ES-I3 (cell line): ENCODE data around the gene TRIM37.
"Not testable (repeated sequence)": the region's sequence is repeated elsewhere in the genome, so short reads cannot be mapped to it uniquely, and the experiment has no call there.

Experiments
- H3K36me3 ChIP-seq: 2 replicates; pipeline ENCODE4 v1.6.1; 2013; ENCODE audit warnings: mild to moderate bottlenecking, low read length, control low read depth, moderate library complexity; ENCODE audit not compliant: insufficient read depth
- H3K4me1 ChIP-seq: 2 replicates; pipeline ENCODE4 v1.6.1; 2013; ENCODE audit warnings: mild to moderate bottlenecking, control low read depth, low read length; ENCODE audit not compliant: insufficient read depth
- H3K9ac ChIP-seq: 2 replicates; pipeline ENCODE4 v1.6.1; 2013; ENCODE audit warnings: low read depth, mild to moderate bottlenecking, low read length, moderate library complexity
- H3K9me3 ChIP-seq: 2 replicates; pipeline ENCODE4 v1.6.1; 2013; ENCODE audit warnings: mild to moderate bottlenecking, low read length, moderate library complexity; ENCODE audit not compliant: control insufficient read depth, insufficient read depth

The TRIM37 gene

DNA sequence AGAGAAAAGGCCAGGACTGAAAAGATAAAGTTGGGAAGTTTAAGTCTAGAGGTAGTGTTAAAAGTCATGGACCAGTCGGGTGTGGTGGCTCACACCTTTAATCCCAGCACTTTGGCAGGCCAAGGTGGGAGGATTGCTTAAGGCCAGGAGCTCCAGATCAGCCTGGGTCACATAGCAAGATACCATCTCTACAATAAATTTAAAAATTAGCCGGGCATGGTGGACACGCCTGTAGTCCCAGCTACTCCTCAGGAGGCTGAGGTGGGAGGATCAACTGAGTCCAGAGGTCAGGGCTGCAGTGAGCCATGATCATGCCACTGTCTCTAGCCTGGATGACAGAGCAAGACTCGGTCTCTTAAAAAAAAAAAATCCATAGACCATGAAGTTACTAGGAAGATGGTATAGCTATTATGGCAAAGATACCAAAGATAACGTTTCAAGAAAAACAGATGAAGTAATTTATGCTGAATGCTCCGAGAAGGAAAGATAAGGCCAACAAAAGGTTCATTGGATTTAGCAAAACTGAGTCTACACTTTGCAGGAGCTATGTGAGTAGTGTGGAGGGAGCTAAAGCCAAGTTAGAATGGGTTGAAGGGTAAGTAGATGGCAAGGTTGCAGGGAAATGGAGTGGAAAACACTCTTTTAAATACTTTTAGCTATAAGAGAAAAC is 11.7 kb downstream of the TRIM37 start:
- H3K4me1 ChIP-seq: no peaks in the 10 kb centered on the region
- no peak overlapping the region for H3K9ac ChIP-seq
- H3K36me3 ChIP-seq: no peaks in the 10 kb centered on the region

DNA sequence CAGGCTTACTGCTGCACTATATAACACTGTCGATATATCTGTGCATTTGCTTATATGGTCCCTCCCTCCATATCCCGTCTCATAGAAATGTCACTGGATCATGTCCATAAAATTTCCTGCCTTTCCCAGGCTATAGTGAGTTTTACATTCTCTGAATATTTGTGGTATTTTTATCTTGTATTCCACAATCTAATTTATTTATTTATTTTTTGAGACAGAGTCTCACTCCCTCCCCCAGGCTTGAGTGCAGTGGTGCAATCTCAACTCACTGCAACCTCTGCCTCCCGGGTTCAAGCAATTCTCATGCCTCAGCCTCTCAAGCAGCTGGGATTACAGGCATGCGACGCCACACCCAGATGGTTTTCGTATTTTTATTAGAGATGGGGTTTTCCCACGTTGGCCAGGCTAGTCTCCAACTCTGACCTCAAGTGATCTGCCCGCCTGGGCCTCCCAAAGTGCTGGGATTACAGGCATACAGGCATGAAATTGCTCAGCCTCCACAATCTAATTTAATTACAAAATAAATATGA is 12.9 kb downstream of the TRIM37 start:
- no peaks in the 10 kb centered on the region for H3K9me3 ChIP-seq
- peaks cover 4% of the 10 kb centered on the region; the same call in 1 of the 2 replicates for H3K36me3 ChIP-seq
- H3K9ac ChIP-seq: no peak overlapping the region
- no peaks in the 10 kb centered on the region for H3K4me1 ChIP-seq

More for the DNA sequence above, 11.7 kb downstream of the TRIM37 start:
- no peaks in the 10 kb centered on the region for H3K9me3 ChIP-seq

DNA sequence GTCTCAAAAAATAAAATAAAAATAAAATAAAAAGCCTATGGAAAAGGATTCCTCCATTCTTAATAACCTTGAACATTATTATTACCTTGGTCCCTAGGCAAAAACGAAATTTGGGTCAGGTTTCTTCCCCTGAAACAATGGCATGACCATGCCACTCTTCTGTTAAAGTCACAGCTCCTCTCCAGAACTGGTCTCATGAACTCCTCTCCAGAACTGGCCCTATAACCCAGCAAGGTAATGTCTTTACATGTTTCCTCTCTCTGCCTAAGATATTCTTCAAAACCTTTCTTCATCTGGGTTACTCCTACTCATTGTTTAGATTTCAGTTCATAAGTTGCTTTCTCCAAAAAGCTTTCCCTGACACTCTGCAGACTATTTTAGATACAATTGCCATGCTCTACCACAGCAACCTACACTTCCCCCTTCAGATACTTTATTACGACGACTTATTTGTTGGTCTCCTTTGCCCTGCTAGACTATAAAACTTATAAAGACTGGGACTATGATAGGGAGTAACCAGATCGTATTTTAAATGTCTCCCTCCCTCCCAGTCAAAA is 13.5 kb downstream of the TRIM37 start:
- peaks cover 4% of the 10 kb centered on the region; the same call in 1 of the 2 replicates for H3K36me3 ChIP-seq
- H3K9me3 ChIP-seq: no peaks in the 10 kb centered on the region
- H3K9ac ChIP-seq: no peak overlapping the region
- H3K4me1 ChIP-seq: no peaks in the 10 kb centered on the region

DNA sequence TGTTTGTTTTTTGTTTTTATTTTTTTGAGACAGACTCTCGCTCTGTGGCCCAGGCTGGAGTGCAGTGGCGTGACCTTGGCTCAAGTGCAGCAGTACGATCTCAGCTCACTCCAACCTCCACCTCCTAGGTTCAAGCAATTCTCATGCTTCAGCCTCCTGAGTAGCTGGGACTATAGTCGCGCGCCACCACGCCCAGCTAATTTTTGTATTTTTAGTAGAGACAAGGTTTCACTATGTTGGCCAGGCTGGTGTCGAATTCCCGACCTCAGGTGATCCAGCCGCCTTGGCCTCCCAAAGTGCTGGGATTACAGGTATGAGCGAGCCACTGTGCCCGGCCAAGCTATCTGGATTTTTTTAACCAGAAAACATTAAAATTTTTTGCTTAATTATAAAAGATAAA is 16.1 kb downstream of the TRIM37 start:
- H3K9me3 ChIP-seq, H3K4me1 ChIP-seq, H3K36me3 ChIP-seq, H3K9ac ChIP-seq: not testable (repeated sequence)

DNA sequence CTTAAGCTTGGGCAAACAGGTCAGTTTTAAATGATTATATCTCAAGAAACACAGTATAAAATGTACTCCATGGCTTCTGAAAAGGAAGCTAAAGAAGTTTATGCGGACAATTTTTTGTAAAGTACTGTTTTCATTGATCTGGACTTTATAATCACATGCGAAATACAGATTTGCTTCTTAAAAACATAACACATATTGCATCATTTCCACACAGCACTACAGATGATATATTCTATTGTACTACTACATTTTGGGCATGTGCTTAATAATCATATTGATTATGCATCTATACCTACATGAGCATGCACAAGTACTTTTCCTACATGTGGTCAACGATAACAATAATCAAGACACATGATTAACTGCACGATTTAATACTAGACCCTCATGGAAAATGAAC is 22.5 kb downstream of the TRIM37 start:
- Histone ChIP-seq H3K9ac (no peak overlapping the region), H3K9me3 (no peaks in the 10 kb centered on the region), H3K36me3 (peaks cover 7% of the 10 kb centered on the region), H3K4me1 (no peaks in the 10 kb centered on the region)

DNA sequence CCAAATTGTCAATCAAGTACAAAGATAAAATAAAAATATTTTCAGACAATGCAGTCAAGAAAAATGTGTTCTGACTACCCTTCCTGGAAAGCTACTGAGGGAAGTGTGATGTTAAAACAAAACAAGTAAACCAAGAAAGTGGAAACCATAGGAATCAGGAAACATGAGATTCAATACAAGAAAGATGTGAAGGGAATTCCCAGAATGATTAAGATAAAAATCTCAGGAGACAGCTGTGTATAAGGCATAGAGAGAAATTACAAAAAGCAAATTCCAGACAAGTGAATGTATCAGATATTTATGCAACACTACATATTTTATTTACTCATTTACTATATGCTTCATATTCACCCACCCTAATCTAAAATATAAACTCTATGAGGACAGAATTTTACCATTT is 32.2 kb downstream of the TRIM37 start:
- Histone ChIP-seq H3K9ac (no peak overlapping the region), H3K4me1 (no peaks in the 10 kb centered on the region), H3K9me3 (no peaks in the 10 kb centered on the region), H3K36me3 (peaks cover 5% of the 10 kb centered on the region; the same call in 1 of the 2 replicates)

DNA sequence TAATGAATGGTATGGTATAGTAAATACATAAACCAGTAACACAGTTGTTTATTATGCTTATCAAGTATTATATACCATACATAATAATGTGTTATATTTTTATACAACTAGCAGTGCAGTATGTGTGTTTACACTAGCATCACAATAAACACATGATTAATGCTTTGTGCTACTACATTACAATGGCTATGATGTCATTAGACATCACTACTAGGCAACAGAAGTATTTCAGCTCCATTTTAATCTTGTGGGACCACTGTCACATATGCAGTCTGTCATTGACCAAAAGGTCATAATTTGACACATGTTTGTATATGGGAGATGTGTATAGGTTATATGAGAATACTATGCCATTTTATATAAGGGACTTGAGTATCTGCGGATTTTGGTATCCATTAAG is 32.7 kb downstream of the TRIM37 start:
- H3K36me3 ChIP-seq: peaks cover 6% of the 10 kb centered on the region; the same call in 1 of the 2 replicates
- H3K9me3 ChIP-seq: no peaks in the 10 kb centered on the region
- no peak overlapping the region for H3K9ac ChIP-seq
- no peaks in the 10 kb centered on the region for H3K4me1 ChIP-seq

DNA sequence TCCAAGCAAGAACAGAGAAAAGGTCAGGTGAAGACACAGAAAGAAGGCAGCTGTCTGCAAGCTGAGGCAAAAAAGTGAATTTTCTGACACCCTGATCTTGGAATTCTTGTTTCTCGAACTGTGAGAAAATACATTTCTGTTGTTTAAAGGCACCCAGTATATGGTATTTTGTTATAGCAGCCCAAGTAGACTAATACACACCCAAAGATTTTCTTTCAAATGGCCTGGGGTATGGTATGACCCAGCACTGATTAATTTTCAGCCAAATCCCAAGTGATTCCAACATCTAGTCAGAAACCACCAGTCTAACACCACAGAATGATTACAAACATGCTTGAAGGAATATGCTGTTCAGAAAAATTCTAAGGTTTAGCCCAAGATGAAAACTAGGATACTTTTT is 36.8 kb downstream of the TRIM37 start:
- Histone ChIP-seq H3K36me3 (peaks cover 10% of the 10 kb centered on the region), H3K9ac (no peak overlapping the region), H3K4me1 (no peaks in the 10 kb centered on the region), H3K9me3 (no peaks in the 10 kb centered on the region)

DNA sequence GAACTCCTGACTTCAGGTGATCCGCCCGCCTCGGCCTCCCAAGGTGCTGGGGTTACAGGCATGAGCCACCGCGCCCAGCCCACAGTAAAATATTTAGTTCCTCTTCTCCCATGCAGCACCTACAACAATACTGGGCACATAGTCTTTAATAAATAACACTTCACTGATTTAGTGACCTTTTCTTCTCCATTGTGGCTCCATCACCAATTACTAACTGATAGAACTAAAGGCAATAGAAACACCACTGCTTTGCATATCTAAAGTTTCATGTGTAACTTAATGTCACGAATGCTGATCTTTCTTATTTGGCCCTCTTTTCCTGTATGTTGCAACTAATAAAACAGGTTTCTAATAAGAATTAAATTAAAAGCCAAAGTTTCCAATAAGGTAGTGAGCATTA is 38.9 kb downstream of the TRIM37 start:
- Histone ChIP-seq H3K4me1 (no peaks in the 10 kb centered on the region), H3K9ac (no peak overlapping the region), H3K36me3 (peaks cover 10% of the 10 kb centered on the region), H3K9me3 (no peaks in the 10 kb centered on the region)

DNA sequence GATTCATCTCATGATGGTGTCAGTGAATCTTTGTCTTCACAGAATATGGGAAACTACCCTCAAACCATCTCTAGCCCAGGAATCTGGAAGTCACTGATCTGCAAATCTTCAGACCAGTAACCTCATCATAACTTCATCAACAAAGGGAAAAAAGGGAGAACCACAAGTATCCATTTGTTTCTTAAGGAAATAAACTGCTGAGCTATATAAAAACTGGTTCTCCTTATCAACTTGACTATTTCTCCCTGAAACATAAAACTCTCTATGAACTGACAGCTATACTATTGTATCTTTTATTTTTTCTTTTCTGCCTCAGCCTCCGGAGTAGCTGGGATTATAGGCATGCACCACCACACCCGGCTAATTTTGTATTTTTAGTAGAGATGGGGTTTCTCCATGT is 39.3 kb downstream of the TRIM37 start:
- Histone ChIP-seq H3K9me3 (no peaks in the 10 kb centered on the region), H3K9ac (no peak overlapping the region)

DNA sequence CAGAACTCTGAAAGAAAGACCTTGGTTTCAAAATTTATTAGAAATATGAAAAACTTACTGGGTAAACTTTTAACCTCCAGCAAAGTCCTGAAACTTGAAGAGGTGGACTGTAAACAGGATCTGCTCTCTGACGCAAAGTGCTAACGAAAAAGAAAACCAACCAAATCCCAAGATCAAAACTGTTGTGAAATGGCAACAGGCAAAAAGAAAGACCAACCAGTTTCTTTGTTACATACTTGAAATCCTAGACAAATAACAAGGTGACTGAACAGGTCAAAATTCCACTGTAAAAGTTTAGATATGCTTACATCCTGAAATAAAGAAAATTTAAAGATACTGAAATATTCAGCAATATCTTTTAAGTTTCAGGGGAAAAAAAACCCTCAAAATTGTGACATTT is 44.2 kb downstream of the TRIM37 start:
- no peaks in the 10 kb centered on the region for H3K4me1 ChIP-seq
- H3K36me3 ChIP-seq: peaks cover 15% of the 10 kb centered on the region
- H3K9me3 ChIP-seq: no peaks in the 10 kb centered on the region
- H3K9ac ChIP-seq: no peak overlapping the region

More for the DNA sequence above, 39.3 kb downstream of the TRIM37 start:
- Histone ChIP-seq H3K4me1 (no peaks in the 10 kb centered on the region), H3K36me3 (peaks cover 10% of the 10 kb centered on the region)

DNA sequence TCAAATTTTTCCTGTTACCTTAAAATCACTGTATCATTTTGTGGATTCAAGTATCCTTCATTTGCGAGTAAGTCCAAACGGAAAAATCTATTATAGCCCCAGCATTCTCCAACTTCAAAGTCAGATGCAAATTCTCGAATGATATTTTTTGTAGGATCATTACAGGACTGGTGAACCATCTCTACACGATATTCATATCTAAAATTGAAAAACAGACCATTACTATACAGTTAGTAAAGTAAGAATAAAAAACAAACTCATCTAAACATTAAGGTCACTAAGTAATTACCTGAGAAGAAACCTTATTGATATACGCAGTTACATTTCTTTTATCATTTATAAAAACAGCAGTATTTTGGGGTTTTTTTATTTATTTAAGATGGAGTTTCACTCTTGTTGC is 49.8 kb downstream of the TRIM37 start:
- Histone ChIP-seq H3K4me1 (no peaks in the 10 kb centered on the region), H3K9ac (no peak overlapping the region), H3K9me3 (no peaks in the 10 kb centered on the region), H3K36me3 (peaks cover 21% of the 10 kb centered on the region)

DNA sequence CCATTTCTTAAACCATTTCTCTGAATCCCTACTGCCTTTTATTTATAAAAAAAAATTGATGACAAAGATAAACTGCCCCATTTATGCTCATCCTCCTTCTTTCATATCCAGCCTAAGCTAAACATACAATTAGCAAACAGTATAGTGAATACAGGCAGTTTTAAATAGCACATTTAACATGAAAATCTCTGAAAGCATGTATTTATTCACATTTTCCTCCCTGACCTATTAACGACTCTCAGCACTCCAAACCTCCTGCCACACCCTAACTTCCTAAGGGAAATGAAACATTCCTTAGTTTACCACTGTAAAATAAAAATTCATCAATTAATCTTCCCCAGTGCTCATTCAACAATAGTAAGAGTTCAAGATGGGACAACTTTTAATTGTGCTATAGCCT is 56.9 kb downstream of the TRIM37 start:
- peaks cover 10% of the 10 kb centered on the region; the same call in 1 of the 2 replicates for H3K36me3 ChIP-seq
- no peaks in the 10 kb centered on the region for H3K9me3 ChIP-seq
- H3K9ac ChIP-seq: no peak overlapping the region
- H3K4me1 ChIP-seq: no peaks in the 10 kb centered on the region

DNA sequence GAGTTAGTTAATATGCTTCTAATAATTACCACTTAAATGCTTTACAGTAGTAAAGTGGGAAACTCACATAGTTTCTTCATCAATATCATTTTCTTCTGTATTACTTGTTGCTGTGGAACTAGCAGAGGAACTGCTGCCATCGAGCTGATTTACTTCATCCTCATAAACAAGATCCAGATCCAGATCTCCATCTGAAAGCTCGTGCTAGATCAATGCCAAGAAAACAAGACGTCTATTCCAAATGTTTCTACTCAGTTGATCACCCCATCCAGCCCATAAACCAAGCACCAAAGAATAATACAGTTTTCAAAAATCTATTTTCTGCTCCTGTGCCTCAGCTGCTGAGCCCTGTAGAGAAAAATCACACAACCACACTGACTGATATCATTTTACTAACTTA is 59.1 kb downstream of the TRIM37 start:
- peaks cover 8% of the 10 kb centered on the region for H3K36me3 ChIP-seq
- no peaks in the 10 kb centered on the region for H3K4me1 ChIP-seq
- H3K9me3 ChIP-seq: no peaks in the 10 kb centered on the region
- no peak overlapping the region for H3K9ac ChIP-seq

DNA sequence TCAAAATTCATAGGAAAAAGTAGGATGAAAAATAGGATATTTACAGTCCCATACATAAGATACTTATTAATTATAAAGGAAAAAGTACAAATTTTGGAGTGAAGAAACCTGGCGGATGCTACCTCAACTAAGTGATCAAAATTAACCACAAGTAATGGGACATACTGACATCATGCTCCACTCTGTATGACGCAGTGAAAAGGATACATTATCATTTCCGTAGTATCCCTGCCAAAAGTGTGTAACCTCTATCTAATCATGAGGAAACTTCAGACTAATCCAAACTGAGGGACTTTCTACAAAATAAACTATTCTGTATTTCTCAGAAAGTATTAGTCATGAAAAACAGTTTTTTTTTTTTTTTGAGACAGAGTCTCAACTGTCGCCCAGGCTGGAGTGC is 60.5 kb downstream of the TRIM37 start:
- no peaks in the 10 kb centered on the region for H3K9me3 ChIP-seq
- H3K4me1 ChIP-seq: no peaks in the 10 kb centered on the region
- H3K9ac ChIP-seq: no peak overlapping the region
- H3K36me3 ChIP-seq: peaks cover 8% of the 10 kb centered on the region
